SH-SY5Y (cell line): ENCODE data around the gene SRGAP3.

Source experiments
- GATA2 ChIP-seq: IDR thresholded peaks from 2 replicates; pipeline ENCODE4 v1.6.1; 2011; ENCODE audit warnings: mild to moderate bottlenecking, low read depth, low read length
- GATA3 ChIP-seq: IDR thresholded peaks from 2 replicates; pipeline ENCODE4 v1.6.1; 2011; ENCODE audit warnings: low read depth, mild to moderate bottlenecking, low read length, moderate library complexity

SRGAP3 gene

DNA sequence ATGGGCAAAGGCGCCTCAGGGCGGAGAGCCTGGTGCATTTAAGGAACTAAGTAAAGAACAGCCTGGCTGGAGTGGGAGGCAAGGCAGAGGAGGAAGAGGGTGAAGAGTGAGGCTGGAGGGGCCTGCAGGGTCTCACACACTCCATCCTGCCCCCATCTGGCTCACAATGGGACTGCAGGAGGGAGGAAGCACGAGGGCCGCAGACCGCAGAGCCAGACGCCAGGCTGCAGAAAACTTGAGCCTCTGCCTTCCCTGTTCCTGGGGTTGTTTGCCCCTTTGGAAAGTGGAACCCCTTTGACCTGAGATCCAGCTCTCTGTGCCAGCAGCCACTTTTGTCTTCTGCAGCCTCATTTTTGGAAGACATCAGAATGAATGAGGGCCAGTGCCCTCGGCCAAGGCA lies 138.0 kb downstream of the SRGAP3 start:
- TF ChIP-seq GATA2 (no peak), GATA3 (no peak)

- TF ChIP-seq GATA3 (no peak), GATA2 (no peak)
Observed at GRCh38 chr3:9110802-9111201, 138.6 kb downstream of the SRGAP3 start.

GRCh38 chr3:9110316-9110715 lies 139.1 kb downstream of the SRGAP3 start:
- TF ChIP-seq GATA3 (no peak), GATA2 (no peak)

- TF ChIP-seq GATA3 (no peak), GATA2 (no peak)
Observed at GRCh38 chr3:9109568-9109914, 139.9 kb downstream of the SRGAP3 start.

GRCh38 chr3:9108876-9109567 lies 140.4 kb downstream of the SRGAP3 start:
- TF ChIP-seq GATA2 (no peak), GATA3 (no peak)

DNA sequence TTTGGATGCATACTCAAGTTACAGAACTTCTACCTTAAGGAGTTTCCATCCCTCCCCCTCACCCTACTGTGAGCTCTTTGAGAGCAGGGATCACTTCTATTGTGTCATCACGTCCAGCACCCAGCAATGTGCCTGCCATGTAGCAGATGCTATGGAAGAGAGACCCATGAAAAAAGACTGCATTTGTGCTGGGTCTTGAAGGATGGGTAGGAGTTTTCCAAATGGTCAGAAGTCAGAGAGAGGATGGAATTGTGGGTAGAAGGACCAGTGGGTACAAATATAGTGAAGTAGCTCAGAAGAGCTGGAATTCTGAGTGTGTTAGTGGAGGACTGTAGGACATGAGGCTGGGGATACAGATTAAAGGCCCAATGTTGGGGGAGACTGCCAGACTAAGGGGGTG lies 141.7 kb downstream of the SRGAP3 start:
- TF ChIP-seq GATA2 (no peak), GATA3 (no peak)

DNA sequence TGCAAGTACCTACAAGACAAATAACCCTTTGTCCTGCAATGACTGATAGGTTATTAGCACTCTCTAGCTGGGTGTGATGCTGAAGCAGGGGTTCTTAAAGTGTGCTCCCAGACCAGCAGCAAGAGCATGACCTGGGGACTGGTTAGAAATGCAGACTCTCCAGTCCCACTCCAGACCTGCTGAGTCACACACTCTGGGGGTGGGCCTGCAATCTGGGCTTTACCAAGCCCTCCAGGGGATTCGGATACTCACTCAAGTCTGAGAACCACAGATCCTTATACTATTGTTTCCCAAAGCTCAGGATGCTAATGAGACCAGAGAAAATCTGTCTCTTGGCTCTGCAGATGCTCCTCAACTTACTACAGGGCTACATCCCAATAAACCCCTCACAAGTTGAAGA lies 144.0 kb downstream of the SRGAP3 start:
- TF ChIP-seq GATA2 (no peak), GATA3 (no peak)

DNA sequence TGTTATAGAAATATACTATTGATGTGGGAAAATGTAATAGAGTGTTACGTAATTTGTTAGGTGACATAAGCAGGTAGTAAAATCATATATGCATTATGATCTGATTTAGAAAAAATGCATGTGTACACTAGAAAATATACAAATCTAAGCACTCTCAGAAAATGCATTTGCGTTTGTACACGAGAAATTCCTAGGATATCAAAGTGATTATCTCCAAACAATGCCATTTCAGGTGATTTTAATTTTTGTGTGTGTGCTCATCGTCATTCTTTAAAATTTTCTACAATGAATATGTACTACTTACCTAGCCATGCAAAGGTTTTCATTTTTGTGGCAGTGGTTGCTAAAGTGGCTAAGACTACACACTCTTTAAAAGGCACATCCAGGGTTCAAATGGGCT lies 145.3 kb downstream of the SRGAP3 start:
- TF ChIP-seq GATA2 (no peak), GATA3 (no peak)

DNA sequence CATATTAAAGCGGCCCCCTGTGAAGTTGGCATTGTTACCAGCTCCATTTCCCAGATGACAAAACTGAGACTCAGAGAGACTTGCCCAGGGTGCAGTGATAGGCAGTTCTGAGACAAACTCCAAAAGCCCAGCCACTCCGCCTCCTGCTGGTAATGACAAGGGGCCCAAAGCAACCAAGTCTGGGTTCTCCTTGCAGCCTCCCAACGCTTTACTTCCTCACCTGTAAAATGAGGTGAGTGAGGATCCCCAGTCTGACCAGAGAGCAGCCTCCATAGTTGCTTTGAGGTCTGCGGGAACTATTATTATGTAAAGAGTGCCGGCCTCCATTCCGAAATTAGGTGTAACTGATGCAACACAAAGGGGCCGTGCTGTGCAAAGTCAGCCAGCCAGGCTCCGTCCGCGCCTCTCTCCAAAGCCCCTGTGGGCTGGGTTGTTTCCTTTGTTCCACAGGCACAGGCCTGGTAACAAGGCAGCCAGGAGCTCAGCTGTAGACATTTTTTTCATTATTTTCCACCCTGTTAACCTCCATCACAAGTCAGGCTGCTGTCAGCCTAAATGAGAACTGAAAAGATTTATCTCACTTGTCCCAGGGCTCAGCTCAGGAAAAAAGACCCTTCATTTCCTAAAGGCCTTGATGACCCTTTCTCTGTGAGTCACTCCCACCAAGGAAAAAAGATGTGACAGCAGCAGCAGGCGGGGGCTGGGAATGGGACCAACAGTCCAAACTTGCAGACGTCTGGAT lies 147.0 kb downstream of the SRGAP3 start:
- TF ChIP-seq GATA3 (no peak), GATA2 (no peak)

- TF ChIP-seq GATA3 (no peak), GATA2 (no peak)
Observed at GRCh38 chr3:9101286-9101685, 148.2 kb downstream of the SRGAP3 start.

GRCh38 chr3:9100513-9100894 lies 148.9 kb downstream of the SRGAP3 start:
- no peak for TF ChIP-seq GATA3
- no peak for TF ChIP-seq GATA2

DNA sequence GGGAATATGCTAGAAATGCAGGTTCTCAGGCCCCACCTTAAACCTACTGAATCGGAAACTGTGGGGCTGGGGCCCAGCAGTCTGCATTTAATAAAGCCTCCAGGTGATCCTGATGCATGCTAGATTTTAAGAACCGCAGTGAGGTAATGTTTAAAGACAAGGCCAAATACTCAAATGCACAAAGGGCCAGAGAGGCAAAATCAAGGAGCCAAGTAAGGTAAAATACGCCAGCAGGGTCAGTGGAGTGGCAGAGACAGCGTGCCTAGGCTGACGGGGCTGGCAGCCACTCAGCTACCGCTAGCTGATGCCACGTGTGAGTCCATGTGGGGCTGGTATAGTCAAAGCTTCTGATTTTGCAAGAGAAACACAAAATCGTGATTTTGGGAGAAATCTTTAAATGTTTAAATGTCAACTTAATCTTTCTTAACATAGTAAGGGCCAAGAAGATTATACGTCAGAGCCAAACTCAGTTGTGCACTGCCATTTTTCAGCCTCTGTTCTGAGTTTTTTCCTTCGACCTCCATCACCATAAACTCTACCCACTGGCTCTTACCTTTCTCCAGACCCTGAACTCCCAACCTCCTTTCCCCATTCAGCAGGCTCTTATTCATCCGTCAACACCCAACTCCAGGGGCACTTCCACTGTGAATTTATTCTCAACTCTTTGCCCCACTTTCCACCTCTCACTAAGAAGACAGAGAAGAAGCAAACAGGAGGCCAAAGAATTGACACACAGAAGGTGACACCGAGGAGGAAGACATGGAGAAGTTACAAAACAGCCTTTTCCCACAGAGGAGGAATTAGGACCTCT lies 149.5 kb downstream of the SRGAP3 start:
- TF ChIP-seq GATA3 (no peak), GATA2 (no peak)

DNA sequence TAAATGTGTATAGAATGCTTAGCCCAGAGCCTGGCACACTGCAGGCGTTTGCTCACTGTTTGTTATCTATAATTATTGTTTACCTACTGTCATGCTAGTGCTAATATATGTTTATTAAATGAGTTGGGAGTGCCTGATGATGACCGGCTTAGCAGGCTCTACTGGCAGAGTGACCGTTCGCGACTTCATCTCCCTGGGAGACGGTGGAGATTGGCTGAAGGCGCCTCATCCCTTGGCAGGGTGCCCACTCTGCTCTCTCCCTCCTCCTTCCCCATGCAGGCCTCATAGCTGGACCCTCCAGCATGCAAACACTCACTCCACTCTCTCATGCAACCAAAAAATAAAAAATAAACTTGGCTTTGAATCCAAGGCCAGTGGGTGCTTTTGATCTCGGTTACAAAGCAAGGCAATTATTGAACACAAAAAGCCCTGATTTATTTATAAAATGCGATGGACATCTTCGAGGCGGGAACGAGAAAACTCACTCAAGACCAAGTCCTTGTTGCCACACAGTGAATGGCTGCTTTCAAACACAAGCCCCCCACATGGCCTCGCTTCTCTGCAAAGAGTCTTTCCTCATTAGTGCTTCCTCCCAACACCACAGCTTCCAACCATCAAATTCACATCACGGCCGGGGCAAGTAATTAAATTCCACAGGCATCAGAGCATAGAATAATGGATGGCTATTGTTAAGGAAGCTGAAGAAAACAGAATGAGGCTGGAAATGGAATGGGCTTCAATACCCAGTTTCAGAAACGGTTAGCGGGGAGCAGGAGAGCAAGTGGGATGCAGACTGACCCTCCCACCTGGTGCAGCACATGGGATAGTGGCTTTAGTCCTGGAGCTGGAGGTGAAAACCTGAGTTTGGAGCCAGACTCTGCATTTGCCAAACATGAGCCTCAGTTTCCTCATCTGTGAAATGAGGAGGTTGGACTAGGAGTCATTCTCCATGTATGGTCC lies 150.4 kb downstream of the SRGAP3 start:
- TF ChIP-seq GATA3 = no peak
- no peak for TF ChIP-seq GATA2
